Fibroblast of mammary gland (primary cell): Measurements from ENCODE around the gene PALMD.

Source experiments
- DNase-seq: peaks from one replicate; pipeline ENCODE4 v3.0.0-alpha.2; 2010; ENCODE audit warnings: low read depth
- H3K4me3 ChIP-seq: 2 replicates; pipeline ENCODE4 v1.5.1; 2011; ENCODE audit warnings: low read depth, mild to moderate bottlenecking, low read length, moderate library complexity; ENCODE audit not compliant: control insufficient read depth
- CTCF ChIP-seq: conservative IDR thresholded peaks from 2 replicates; pipeline ENCODE4 v1.5.1; 2011; ENCODE audit warnings: low read depth, low read length, inconsistent platforms; ENCODE audit not compliant: control insufficient read depth, insufficient read depth

The PALMD gene

GRCh38 chr1:99704356-99704816 lies 58.5 kb downstream of the PALMD start:
- DNase-seq, result no peak
- no peak overlapping the region for H3K4me3 ChIP-seq
- no peak for TF ChIP-seq CTCF

- no peak for TF ChIP-seq CTCF
- DNase-seq, result no peak
- no peak overlapping the region for H3K4me3 ChIP-seq
Measured at GRCh38 chr1:99705385-99705784, 59.5 kb downstream of the PALMD start.

- TF ChIP-seq CTCF, result peak; percentile 91
- DNase-seq, result peak; percentile 66
Measured at GRCh38 chr1:99707535-99708142, 61.7 kb downstream of the PALMD start.

GRCh38 chr1:99710994-99711393 lies 65.1 kb downstream of the PALMD start:
- no peak for DNase-seq
- no peak overlapping the region for H3K4me3 ChIP-seq
- no peak for TF ChIP-seq CTCF

More at GRCh38 chr1:99707535-99708142, 61.7 kb downstream of the PALMD start:
- no peak overlapping the region for H3K4me3 ChIP-seq

GRCh38 chr1:99713006-99713405 lies 67.1 kb downstream of the PALMD start:
- TF ChIP-seq CTCF, result no peak
- no peak for DNase-seq
- no peak overlapping the region for H3K4me3 ChIP-seq

- no peak for TF ChIP-seq CTCF
- no peak overlapping the region for H3K4me3 ChIP-seq
- DNase-seq, result no peak
Measured at GRCh38 chr1:99717005-99717404, 71.1 kb downstream of the PALMD start.

GRCh38 chr1:99723251-99723650 lies 77.3 kb downstream of the PALMD start:
- no peak for TF ChIP-seq CTCF
- no peak overlapping the region for H3K4me3 ChIP-seq
- no peak for DNase-seq
